Stimulated activated CD4-positive, alpha-beta T cell treated with anti-CD3 and anti-CD28 coated beads, Interleukin-4, amount 100 ng/mL, for 24 hours (primary cell): ENCODE data around the gene CTPS2.
"Not testable (repeated sequence)": the region's sequence is repeated elsewhere in the genome, so short reads cannot be mapped to it uniquely, and the experiment has no call there.

Source experiments
- DNase-seq: peaks from one replicate; pipeline ENCODE4 v3.0.0-alpha.2; 2020

The CTPS2 gene

GRCh38 chrX:16712548-16713155 is at the start of gene CTPS2:
Gene CTPS2, minus strand, starts transcription at chrX:16712669. Its CDS starts 9,767 bp downstream, at chrX:16702902.
- peak; percentile 42 for DNase-seq

- DNase-seq, result not testable (repeated sequence)
Observed at GRCh38 chrX:16761500-16761899, 49.0 kb upstream of the CTPS2 start.

- no peak for DNase-seq
Observed at GRCh38 chrX:16756724-16757123, 44.3 kb upstream of the CTPS2 start.

- no peak for DNase-seq
Observed at GRCh38 chrX:16754019-16754418, 41.5 kb upstream of the CTPS2 start.

- DNase-seq, result no peak
Observed at GRCh38 chrX:16750136-16750535, 37.7 kb upstream of the CTPS2 start.

GRCh38 chrX:16748425-16748824 is 36.0 kb upstream of the CTPS2 start:
- DNase-seq, result no peak

- no peak for DNase-seq
Observed at GRCh38 chrX:16745659-16746058, 33.2 kb upstream of the CTPS2 start.

GRCh38 chrX:16745102-16745501 is 32.6 kb upstream of the CTPS2 start:
- no peak for DNase-seq

GRCh38 chrX:16743604-16744325 is 31.3 kb upstream of the CTPS2 start:
- DNase-seq, result no peak

- no peak for DNase-seq
Observed at GRCh38 chrX:16739574-16739973, 27.1 kb upstream of the CTPS2 start.

GRCh38 chrX:16737024-16737423 is 24.6 kb upstream of the CTPS2 start:
- DNase-seq, result no peak

GRCh38 chrX:16733013-16733412 is 20.5 kb upstream of the CTPS2 start:
- no peak for DNase-seq

- no peak for DNase-seq
Observed at GRCh38 chrX:16730450-16730849, 18.0 kb upstream of the CTPS2 start.

- no peak for DNase-seq
Observed at GRCh38 chrX:16727637-16728036, 15.2 kb upstream of the CTPS2 start.

- DNase-seq, result not testable (repeated sequence)
Observed at GRCh38 chrX:16726347-16726988, 14.0 kb upstream of the CTPS2 start.

GRCh38 chrX:16725072-16725471 is 12.6 kb upstream of the CTPS2 start:
- no peak for DNase-seq

GRCh38 chrX:16722481-16722880 is 10.0 kb upstream of the CTPS2 start:
- no peak for DNase-seq

GRCh38 chrX:16719334-16720084 is 7.0 kb upstream of the CTPS2 start, which contains the start of gene SYAP1:
Gene SYAP1, plus strand, starts transcription at chrX:16719612. Its CDS starts 113 bp downstream, at chrX:16719725.
- peak; percentile 91 for DNase-seq

- no peak for DNase-seq
Observed at GRCh38 chrX:16718824-16719333, 6.4 kb upstream of the CTPS2 start.

- DNase-seq, result not testable (repeated sequence)
Observed at GRCh38 chrX:16716451-16716850, 4.0 kb upstream of the CTPS2 start.

- DNase-seq, result not testable (repeated sequence)
Observed at GRCh38 chrX:16715638-16716037, 3.2 kb upstream of the CTPS2 start.

GRCh38 chrX:16714504-16714903 is 2.0 kb upstream of the CTPS2 start:
- DNase-seq, result no peak
